GM18909 (cell line): ENCODE data around the gene SCAP.
"Not testable (repeated sequence)": the region's sequence is repeated elsewhere in the genome, so short reads cannot be mapped to it uniquely, and the experiment has no call there.

ENCODE experiments used
- ATAC-seq: cut with Tn5 transposase; IDR thresholded peaks from one replicate; pipeline ENCODE4 v1.9.1; 2021; ENCODE audit warnings: mild to moderate bottlenecking; ENCODE audit not compliant: unreplicated experiment, poor library complexity

SCAP gene

GRCh38 chr3:47370887-47371697 is 104.6 kb downstream of the SCAP start:
- ATAC-seq, result no peak

GRCh38 chr3:47370020-47370419 is 105.7 kb downstream of the SCAP start:
- not testable (repeated sequence) for ATAC-seq

- ATAC-seq, result no peak
Measured at GRCh38 chr3:47367631-47368030, 108.1 kb downstream of the SCAP start.

- ATAC-seq, result no peak
Measured at GRCh38 chr3:47366833-47367232, 108.9 kb downstream of the SCAP start.

DNA sequence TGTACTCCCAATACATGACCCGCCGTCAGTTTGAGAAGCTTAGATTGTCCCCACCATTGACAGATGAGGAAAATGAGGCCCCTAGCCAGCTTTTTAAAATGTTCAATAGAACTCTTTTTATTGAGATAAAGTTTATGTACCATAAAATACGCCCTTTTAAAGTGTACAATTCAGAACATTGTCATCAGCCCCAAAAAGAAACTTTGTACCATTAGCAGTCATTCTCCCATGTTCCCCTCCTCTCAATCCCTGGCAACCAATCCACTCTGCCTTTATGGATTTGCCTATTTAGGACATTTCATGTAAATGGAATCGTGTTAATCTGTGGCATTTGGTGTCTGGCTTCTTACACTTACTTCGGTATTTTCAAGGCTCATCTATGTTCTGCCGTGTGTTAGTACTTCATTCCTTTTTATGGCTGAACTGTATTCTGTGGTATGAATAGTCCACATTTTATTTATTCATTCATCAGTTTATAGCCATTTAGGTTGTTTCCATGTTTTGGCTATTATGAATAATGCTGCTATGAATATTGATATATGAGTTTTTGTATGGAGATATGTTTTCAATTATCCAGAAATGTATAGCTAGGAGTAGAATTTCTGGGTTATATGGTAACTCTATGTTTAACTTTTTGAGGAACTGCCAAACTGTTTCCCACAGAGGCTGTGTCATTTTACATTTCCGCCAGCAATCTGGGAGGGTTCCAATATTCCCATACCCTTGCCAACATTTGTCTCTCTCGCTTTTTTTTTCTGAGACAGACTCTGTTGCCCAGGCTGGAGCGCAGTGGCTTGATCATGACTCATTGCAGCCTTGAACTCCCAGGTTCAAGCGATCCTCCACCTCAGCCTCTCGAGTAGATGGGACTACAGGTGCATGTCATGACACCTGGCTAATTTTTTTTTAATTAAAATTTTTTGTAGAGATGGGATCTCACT is 110.3 kb downstream of the SCAP start:
- ATAC-seq, result no peak
